Lung (tissue), 12 donors: ENCODE measurements around the gene C1orf50. TPM values are rescaled to one million over a fixed set of nuclear protein-coding genes. Genes with fewer than 3 reads are reported as not detected.

Experiments used
- ATAC-seq: fragments of 200-7000 bp; cut with Tn5 transposase; one replicate; pipeline ENCODE4 v1.9.1; 2020; ENCODE audit warnings: moderate number of reproducible peaks; ENCODE audit not compliant: insufficient read depth, low FRiP score
- DNase-seq, 3 donors: peaks; one replicate each; pipeline ENCODE4 v3.0.0-alpha.2; 2013 to 2017
- H3K27ac ChIP-seq, 2 donors: one replicate each; pipeline ENCODE4 v1.5.1; 2013; ENCODE audit warnings: mild to moderate bottlenecking in 2 of 2, moderate library complexity in 2 of 2, control low read depth in 1 of 2, inconsistent platforms in 1 of 2, low read depth in 1 of 2, low read length in 1 of 2
- H3K27me3 ChIP-seq, 3 donors: one replicate each; pipeline ENCODE4 v1.5.1; 2013; ENCODE audit warnings: low read length in 2 of 3; ENCODE audit not compliant: control insufficient read depth in 3 of 3, insufficient read depth in 3 of 3
- H3K36me3 ChIP-seq, 4 donors: one replicate each; pipeline ENCODE4 v1.5.1; 2013; ENCODE audit warnings: low read length in 4 of 4, mild to moderate bottlenecking in 1 of 4, moderate library complexity in 1 of 4; ENCODE audit not compliant: control insufficient read depth in 4 of 4, insufficient read depth in 4 of 4
- H3K4me1 ChIP-seq, 5 donors: one replicate each; pipeline ENCODE4 v1.5.1; 2013; ENCODE audit warnings: low read length in 5 of 5, mild to moderate bottlenecking in 2 of 5, moderate library complexity in 1 of 5; ENCODE audit not compliant: control insufficient read depth in 5 of 5, insufficient read depth in 5 of 5
- H3K4me3 ChIP-seq: one replicate; pipeline ENCODE4 v1.5.1; 2013; ENCODE audit warnings: mild to moderate bottlenecking, control low read depth, moderate library complexity
- H3K9ac ChIP-seq, 2 donors: one replicate each; pipeline ENCODE4 v1.5.1; 2013; ENCODE audit warnings: low read length in 2 of 2, control low read depth in 1 of 2; ENCODE audit not compliant: insufficient read depth in 1 of 2
- H3K9me3 ChIP-seq, 4 donors: one replicate each; pipeline ENCODE4 v1.5.1; 2013; ENCODE audit warnings: low read length in 3 of 4, mild to moderate bottlenecking in 1 of 4, moderate library complexity in 1 of 4; ENCODE audit not compliant: control insufficient read depth in 4 of 4, insufficient read depth in 3 of 4
- CTCF ChIP-seq: IDR thresholded peaks from 2 replicates; pipeline ENCODE4 v1.5.1; 2012; ENCODE audit warnings: mild to moderate bottlenecking; ENCODE audit errors: control extremely low read depth, extremely low read depth
- WGBS, 2 donors: extraction: QIAGEN DNeasy Blood & Tissue Kit; methylation state at CpG; one replicate each; pipeline ENCODE4 v1.1.7; 2013; 5-methylcytosine and 5-hydroxymethylcytosine counted together
- polyA plus RNA-seq, 2 donors: library from polyadenylated mRNA; stranded (reverse); fragments of 200-250 nt; gene quantifications; one replicate each; pipeline ENCODE4 v1.2.1, GENCODE V29; 2013
- total RNA-seq, 2 donors: library from RNA; depleted of rRNA in 1 of 2; stranded (reverse); fragments of >200 nt in 1 of 2; gene quantifications; one replicate each; pipeline ENCODE4 v1.2.1, GENCODE V29; 2014 to 2021
- donor health status: control.
- donor health status: control.
- donor health status: Bipolar disorder and iron deficiency.
- donor health status: healthy.
- donor health status: DM: yes; HTN: yes; CAD: no.

Gene C1orf50
- total and polyA plus RNA-seq, 4 donors = 2.6 to 4.6 (median 3.6) TPM

GRCh38 chr1:42817976-42818375, 50.9 kb downstream of the C1orf50 start:
- no peak overlapping the region for H3K27ac ChIP-seq
- H3K27me3 ChIP-seq = no peaks in the 10 kb centered on the region
- DNase-seq (no peak), ATAC-seq (no peak)
- WGBS, 2 donors = 95 to 98% methylated on average over 3 of the region's 3 CpGs
- no peaks in the 10 kb centered on the region for H3K9me3 ChIP-seq
- H3K4me1 ChIP-seq = peaks cover 4 to 19% (median 9%) of the 10 kb centered on the region in 5 donors
- H3K4me3 ChIP-seq = no peak overlapping the region
- TF ChIP-seq CTCF = no peak
- peak overlapping the region in 1 of 2 donors; percentile 81 for H3K9ac ChIP-seq
- peaks cover 0 to 2% (median 0%) of the 10 kb centered on the region in 4 donors for H3K36me3 ChIP-seq

GRCh38 chr1:42820813-42821212, 53.8 kb downstream of the C1orf50 start:
- DNase-seq = no peak
- peaks cover 0 to 4% (median 0%) of the 10 kb centered on the region in 4 donors for H3K36me3 ChIP-seq
- H3K9ac ChIP-seq = no peak overlapping the region
- peaks cover 4 to 21% (median 8%) of the 10 kb centered on the region in 5 donors for H3K4me1 ChIP-seq
- no peaks in the 10 kb centered on the region for H3K27me3 ChIP-seq
- 65 to 72% methylated on average over 1 of the region's 1 CpG for WGBS, 2 donors
- H3K27ac ChIP-seq = no peak overlapping the region
- no peak overlapping the region for H3K4me3 ChIP-seq
- no peak for ATAC-seq
- no peak for TF ChIP-seq CTCF
- no peaks in the 10 kb centered on the region for H3K9me3 ChIP-seq

GRCh38 chr1:42821690-42822089, 54.6 kb downstream of the C1orf50 start:
- TF ChIP-seq CTCF = no peak
- DNase-seq = no peak
- peaks cover 4 to 13% (median 5%) of the 10 kb centered on the region in 5 donors for H3K4me1 ChIP-seq
- H3K9ac ChIP-seq = no peak overlapping the region
- H3K4me3 ChIP-seq = no peak overlapping the region
- peaks cover 0 to 4% (median 0%) of the 10 kb centered on the region in 4 donors for H3K36me3 ChIP-seq
- H3K27me3 ChIP-seq = no peaks in the 10 kb centered on the region
- H3K27ac ChIP-seq = no peak overlapping the region
- H3K9me3 ChIP-seq = no peaks in the 10 kb centered on the region
- ATAC-seq = no peak
- WGBS, 2 donors = 98 to 99% methylated on average over 2 of the region's 2 CpGs

GRCh38 chr1:42822800-42823392, 55.8 kb downstream of the C1orf50 start:
- no peak overlapping the region for H3K9ac ChIP-seq
- 69 to 84% methylated on average over 2 of the region's 2 CpGs for WGBS, 2 donors
- no peaks in the 10 kb centered on the region for H3K9me3 ChIP-seq
- TF ChIP-seq CTCF = no peak
- peaks cover 0 to 4% (median 0%) of the 10 kb centered on the region in 4 donors for H3K36me3 ChIP-seq
- DNase-seq = no peak
- no peak overlapping the region for H3K4me3 ChIP-seq
- no peak for ATAC-seq
- no peak overlapping the region for H3K27ac ChIP-seq
- peaks cover 0 to 8% (median 4%) of the 10 kb centered on the region in 5 donors for H3K4me1 ChIP-seq
- H3K27me3 ChIP-seq = no peaks in the 10 kb centered on the region
